Activated CD4-positive, alpha-beta T cell treated with anti-CD3 and anti-CD28 coated beads, Interleukin-2, amount 10 ng/mL, durations not matched to agents 7 days and 5 days (primary cell): ENCODE results near the gene NUCKS1. TPM values are rescaled to one million over a fixed set of nuclear protein-coding genes. Genes with fewer than 3 reads are reported as not detected.

ENCODE experiments used
- CTCF ChIA-PET: fragments of 350-600 bp; sonication (Branson Sonifier 250); formaldehyde crosslinking; loops from one replicate; lab custom pipeline; 2021; ENCODE audit warnings: antibody characterized with exemption; lab: Charles Lee
- POLR2A ChIA-PET: fragments of 350-600 bp; sonication (Branson Sonifier 250); formaldehyde crosslinking; loops from one replicate; lab custom pipeline; 2021; ENCODE audit warnings: antibody characterized with exemption; lab: Charles Lee
- DNase-seq: peaks from one replicate; pipeline ENCODE4 v3.0.0-alpha.2; 2020
- H3K27ac Mint-ChIP-seq: one replicate; pipeline ENCODE4 v1.8.0; 2021; ENCODE audit warnings: mild to moderate bottlenecking, moderate library complexity, mixed read lengths
- H3K27me3 Mint-ChIP-seq: one replicate; pipeline ENCODE4 v1.8.0; 2021; ENCODE audit warnings: mixed read lengths
- H3K36me3 Mint-ChIP-seq: one replicate; pipeline ENCODE4 v1.8.0; 2021; ENCODE audit warnings: low read depth, mixed read lengths
- H3K4me1 Mint-ChIP-seq: one replicate; pipeline ENCODE4 v1.8.0; 2021; ENCODE audit warnings: mixed read lengths
- H3K4me3 Mint-ChIP-seq: one replicate; pipeline ENCODE4 v1.8.0; 2021; ENCODE audit warnings: mild to moderate bottlenecking, moderate library complexity, mixed read lengths
- H3K9me3 Mint-ChIP-seq: one replicate; pipeline ENCODE4 v1.8.0; 2021; ENCODE audit warnings: mixed read lengths
- total RNA-seq, 2 experiments: library from RNA; stranded (reverse); gene quantifications; one replicate each; pipeline ENCODE4 v1.2.3, GENCODE V29; 2021

The NUCKS1 gene
- total RNA-seq: 100 to 1,000 TPM; 218 TPM

DNA sequence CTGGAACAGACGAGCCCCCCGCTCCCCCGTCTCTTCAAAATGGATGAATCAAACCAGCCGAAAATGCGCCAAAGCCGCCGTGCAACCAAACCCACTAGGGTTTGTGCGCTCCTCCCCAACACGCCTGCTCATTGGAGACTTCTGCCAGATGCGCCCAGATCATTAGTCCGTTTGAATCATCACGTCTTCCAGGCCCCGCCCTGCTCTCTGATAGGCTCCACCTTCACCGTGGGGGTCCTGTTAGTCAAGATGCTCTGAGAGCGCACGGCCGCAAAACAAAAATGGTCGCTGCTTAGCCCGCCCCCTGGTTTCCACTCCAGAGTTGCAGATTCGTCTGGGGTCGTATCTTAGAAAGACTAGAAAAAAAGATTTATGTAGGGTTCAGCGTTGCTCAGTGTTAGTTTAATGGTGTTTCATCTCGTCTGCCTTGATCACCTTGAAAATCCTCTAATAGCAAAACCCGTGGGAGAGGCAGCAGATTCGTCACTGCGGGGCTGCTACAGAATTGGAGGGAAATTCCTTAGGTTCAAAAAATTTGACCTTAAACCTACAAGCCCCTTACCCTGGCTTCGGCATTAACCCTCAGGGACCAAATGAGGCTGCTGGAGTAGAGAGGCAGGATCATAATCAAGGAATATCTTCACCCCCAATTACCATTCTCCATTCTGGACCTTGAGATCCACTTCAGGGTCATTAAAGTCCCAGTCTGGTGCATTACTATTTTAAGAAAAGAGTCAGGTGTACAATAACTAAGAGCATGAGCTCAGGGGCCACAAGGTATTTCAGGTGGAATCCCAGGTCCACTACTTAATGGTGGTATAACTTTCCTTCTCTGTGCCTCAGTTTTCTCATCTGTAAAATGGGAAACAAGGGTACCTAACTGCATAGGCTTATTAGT is at the start of gene NUCKS1:
TSS of gene NUCKS1 (minus strand) at position 45 of the 898 bp plus-strand sequence. CDS start 209 bp downstream, outside the sequence.
- ChIA-PET POLR2A (no interaction called here), CTCF (no interaction called here)
- Mint-ChIP-seq H3K27me3 (no peaks in the 10 kb centered on the region), H3K27ac (peak within 1 kb of the TSS; percentile 98), H3K4me3 (peak within 1 kb of the TSS; percentile 92), H3K9me3 (no peaks in the 10 kb centered on the region), H3K4me1 (peaks cover 36% of the 10 kb centered on the region), H3K36me3 (peaks cover 23% of the 10 kb centered on the region)
- DNase-seq: peak; percentile 98

DNA sequence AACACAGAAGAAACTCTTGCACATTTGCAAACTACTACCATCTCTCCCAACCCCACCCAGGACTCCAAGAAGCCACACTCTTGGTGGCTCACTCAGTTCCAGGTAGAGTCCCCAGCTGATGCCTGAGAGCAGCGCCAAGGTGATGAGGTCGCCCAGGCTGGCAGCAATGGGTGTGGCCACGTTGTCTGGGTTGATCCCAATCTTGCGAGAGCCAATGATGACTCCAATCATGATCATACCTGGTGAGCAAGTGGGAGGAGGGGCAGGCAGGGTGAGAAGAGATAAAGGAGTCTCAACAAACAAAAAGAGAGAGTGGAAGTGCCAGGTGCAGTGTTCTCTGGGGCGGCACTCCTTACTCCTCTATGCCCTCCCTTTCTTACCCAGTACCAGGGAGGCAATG is 48.6 kb upstream of the NUCKS1 start:
- POLR2A ChIA-PET: no interaction called here

GRCh38 chr1:205797168-205797567 is 47.2 kb upstream of the NUCKS1 start:
- no peaks in the 10 kb centered on the region for H3K27me3 Mint-ChIP-seq
- DNase-seq: no peak
- peaks cover 2% of the 10 kb centered on the region for H3K36me3 Mint-ChIP-seq
- H3K9me3 Mint-ChIP-seq: no peaks in the 10 kb centered on the region
- ChIA-PET CTCF (interaction anchor here (0.8 to 1.5 kb wide), 4 partner anchors 10 to 138 kb away, joined by 3 to 5 read pairs (median 4); no protein-coding TSS in a partner anchor), POLR2A (no interaction called here)
- no peak overlapping the region for H3K27ac Mint-ChIP-seq
- H3K4me1 Mint-ChIP-seq: peaks cover 4% of the 10 kb centered on the region
- H3K4me3 Mint-ChIP-seq: no peak overlapping the region

More for the DNA sequence above, 48.6 kb upstream of the NUCKS1 start:
- DNase-seq: no peak
- CTCF ChIA-PET: no interaction called here
- H3K27ac Mint-ChIP-seq: no peak overlapping the region
- H3K4me1 Mint-ChIP-seq: peaks cover 4% of the 10 kb centered on the region
- no peak overlapping the region for H3K4me3 Mint-ChIP-seq
- H3K36me3 Mint-ChIP-seq: peaks cover 2% of the 10 kb centered on the region
- no peaks in the 10 kb centered on the region for H3K9me3 Mint-ChIP-seq
- H3K27me3 Mint-ChIP-seq: no peaks in the 10 kb centered on the region

DNA sequence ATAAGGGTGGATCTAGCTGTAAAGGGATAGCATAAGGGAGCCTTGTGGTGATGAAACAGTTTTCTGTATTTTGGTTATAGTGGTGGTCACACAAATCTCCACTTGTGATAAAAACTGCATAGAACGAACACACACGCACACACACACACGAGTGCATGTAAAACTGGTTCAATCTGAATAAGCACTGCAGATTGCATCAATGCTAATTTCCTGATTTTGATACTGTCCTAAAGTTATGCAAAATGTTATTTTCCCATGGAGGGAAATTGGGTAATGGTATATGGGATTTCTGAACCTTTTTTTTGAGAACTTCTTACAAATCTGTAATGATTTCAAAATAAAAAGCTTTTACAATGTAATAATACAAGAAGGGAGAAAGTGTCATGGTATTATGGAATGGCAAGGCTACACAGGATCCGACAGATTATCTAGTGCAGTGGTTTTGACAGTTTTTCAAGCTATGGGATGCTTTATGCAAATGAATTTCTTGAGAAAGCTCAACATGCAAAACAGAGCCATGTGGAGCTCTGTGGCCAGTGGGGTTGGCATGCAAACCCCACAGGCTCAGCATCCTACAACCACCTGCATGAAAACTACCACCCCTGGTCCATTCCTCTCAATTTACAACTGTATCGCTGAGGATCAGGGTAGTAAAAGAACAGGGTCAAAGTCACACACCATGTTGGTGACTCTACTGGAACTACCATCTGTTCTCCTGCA is 44.2 kb upstream of the NUCKS1 start:
- DNase-seq: no peak
- Mint-ChIP-seq H3K27ac (no peak overlapping the region), H3K4me1 (peaks cover 5% of the 10 kb centered on the region), H3K27me3 (no peaks in the 10 kb centered on the region), H3K36me3 (no peaks in the 10 kb centered on the region), H3K4me3 (no peak overlapping the region), H3K9me3 (no peaks in the 10 kb centered on the region)
- CTCF ChIA-PET: interaction anchor here (1.2 to 3.3 kb wide), 5 partner anchors 7 to 183 kb away, joined by 3 to 29 read pairs (median 7); no protein-coding TSS in a partner anchor
- POLR2A ChIA-PET: no interaction called here

DNA sequence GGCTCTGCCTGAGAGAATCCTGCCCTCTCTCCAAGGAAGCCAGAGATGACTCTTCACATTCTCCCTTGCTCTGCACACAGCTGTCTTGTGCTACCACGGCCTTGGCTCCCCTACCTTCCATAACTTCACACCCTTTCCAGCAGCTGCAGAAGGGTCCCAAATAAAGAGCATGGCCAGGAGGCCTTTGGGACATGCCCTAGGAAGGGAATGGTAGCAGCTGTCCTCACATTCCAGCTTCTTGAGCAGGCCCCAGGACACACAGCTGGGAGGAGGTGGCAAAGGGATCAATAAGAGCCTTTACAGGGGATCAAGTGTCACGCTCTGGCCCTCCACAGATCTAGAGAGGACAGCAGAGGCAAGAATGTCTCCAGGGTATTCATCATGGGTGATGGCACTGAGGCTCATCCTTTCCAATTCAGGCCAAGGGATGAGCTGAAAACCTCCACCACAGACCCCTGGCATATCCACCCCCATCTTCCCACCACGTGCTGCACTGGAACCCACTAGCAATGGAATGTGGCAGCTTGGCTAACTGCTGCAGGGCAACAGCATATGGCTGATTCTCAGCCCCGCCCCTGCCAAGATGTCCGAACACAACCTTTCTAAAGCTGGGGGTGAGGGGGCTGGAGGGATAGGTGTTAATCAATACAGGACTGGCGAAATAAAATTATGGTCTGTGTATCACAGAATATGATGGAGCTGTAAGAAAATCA is 43.1 kb upstream of the NUCKS1 start:
- H3K4me3 Mint-ChIP-seq: no peak overlapping the region

DNA sequence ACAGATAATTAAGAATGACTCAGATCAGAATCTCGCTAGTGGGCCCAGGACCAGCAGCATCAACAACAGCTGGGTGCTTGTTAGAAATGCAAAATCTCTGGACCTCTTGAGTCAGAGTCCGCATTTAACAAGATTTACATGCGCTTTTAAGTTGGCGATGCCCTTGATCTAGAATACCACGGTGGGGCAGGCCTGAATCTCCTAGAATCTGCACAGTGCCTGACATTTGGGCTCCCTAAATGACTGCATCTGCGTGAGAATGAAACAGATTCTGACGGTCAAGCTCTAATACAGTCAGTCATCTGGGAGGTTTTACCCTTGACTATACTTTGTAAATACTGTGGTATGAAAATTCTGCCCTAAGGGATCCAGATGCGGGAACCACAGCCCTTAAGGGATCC is 42.5 kb upstream of the NUCKS1 start:
- H3K4me1 Mint-ChIP-seq: peaks cover 1% of the 10 kb centered on the region
- no peaks in the 10 kb centered on the region for H3K36me3 Mint-ChIP-seq
- POLR2A ChIA-PET: no interaction called here
- CTCF ChIA-PET: interaction anchor here (1.2 to 3.3 kb wide), 7 partner anchors 9 to 185 kb away, joined by 3 to 29 read pairs (median 5); partner anchors contain the start of gene RAB29
- no peak overlapping the region for H3K27ac Mint-ChIP-seq
- H3K27me3 Mint-ChIP-seq: no peaks in the 10 kb centered on the region
- no peak for DNase-seq
- no peaks in the 10 kb centered on the region for H3K9me3 Mint-ChIP-seq
- H3K4me3 Mint-ChIP-seq: no peak overlapping the region

More for the DNA sequence above, 43.1 kb upstream of the NUCKS1 start:
- ChIA-PET CTCF (interaction anchor here (1.2 to 3.3 kb wide), 5 partner anchors 8 to 184 kb away, joined by 3 to 29 read pairs (median 6); partner anchors contain the start of gene RAB29), POLR2A (no interaction called here)
- Mint-ChIP-seq H3K9me3 (no peaks in the 10 kb centered on the region), H3K27ac (no peak overlapping the region), H3K27me3 (no peaks in the 10 kb centered on the region), H3K36me3 (no peaks in the 10 kb centered on the region), H3K4me1 (peaks cover 1% of the 10 kb centered on the region)
- no peak for DNase-seq

- Mint-ChIP-seq H3K4me3 (no peak overlapping the region), H3K4me1 (peaks cover 1% of the 10 kb centered on the region), H3K36me3 (no peaks in the 10 kb centered on the region), H3K27ac (no peak overlapping the region), H3K27me3 (no peaks in the 10 kb centered on the region), H3K9me3 (no peaks in the 10 kb centered on the region)
- POLR2A ChIA-PET: no interaction called here
- DNase-seq: peak; percentile 74
- CTCF ChIA-PET: interaction anchor here (0.9 to 3.3 kb wide), 8 partner anchors 13 to 344 kb away, joined by 3 to 29 read pairs (median 4); partner anchors contain the start of gene RAB29
Measured at GRCh38 chr1:205791568-205792180, 41.7 kb upstream of the NUCKS1 start.

DNA sequence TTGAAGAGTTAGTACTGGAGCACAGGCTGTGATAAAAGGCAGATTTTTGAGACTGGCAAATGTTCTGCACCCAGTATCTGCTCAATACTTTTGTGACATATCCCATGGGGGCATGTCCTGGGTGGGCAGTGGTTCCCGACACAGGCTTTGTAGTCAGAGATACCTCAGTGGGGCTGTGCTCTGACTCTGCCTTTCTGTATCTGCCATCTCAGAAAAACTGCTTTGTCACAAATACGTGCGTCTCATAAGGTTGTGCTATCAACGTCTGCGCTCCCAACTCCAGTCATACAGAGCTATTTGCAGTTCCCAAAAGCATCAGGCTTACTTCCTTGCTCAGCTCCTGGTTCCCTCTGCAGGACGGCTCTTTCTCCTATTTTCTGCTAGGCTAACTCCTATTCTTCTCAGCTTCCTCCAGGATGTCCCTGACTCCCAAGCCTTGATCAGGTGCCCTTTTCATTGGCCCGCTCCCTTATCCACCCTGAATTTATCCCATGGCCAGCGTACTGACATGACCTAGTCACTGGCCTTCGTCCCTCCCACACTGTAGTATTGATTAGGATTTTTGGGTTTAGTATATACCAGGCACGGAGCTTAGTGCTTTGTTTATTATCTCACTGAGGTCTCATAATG is 37.4 kb upstream of the NUCKS1 start:
- Mint-ChIP-seq H3K27ac (no peak overlapping the region), H3K4me3 (no peak overlapping the region), H3K27me3 (no peaks in the 10 kb centered on the region), H3K9me3 (no peaks in the 10 kb centered on the region), H3K4me1 (peaks cover 13% of the 10 kb centered on the region), H3K36me3 (no peaks in the 10 kb centered on the region)
- no peak for DNase-seq
- ChIA-PET CTCF (interaction anchor here (1.0 to 1.2 kb wide), 3 partner anchors 15 to 93 kb away, joined by 3 to 4 read pairs (median 3); no protein-coding TSS in a partner anchor), POLR2A (no interaction called here)

- DNase-seq: no peak
- ChIA-PET CTCF (interaction anchor here (0.9 to 2.0 kb wide), 2 partner anchors 15 to 19 kb away, joined by 3 to 5 read pairs; no protein-coding TSS in a partner anchor), POLR2A (interaction anchor here (0.5 kb wide), 1 partner anchor 73 kb away, joined by 4 read pairs; no protein-coding TSS in a partner anchor)
- Mint-ChIP-seq H3K36me3 (no peaks in the 10 kb centered on the region), H3K27me3 (no peaks in the 10 kb centered on the region), H3K9me3 (no peaks in the 10 kb centered on the region), H3K4me1 (peaks cover 15% of the 10 kb centered on the region), H3K4me3 (no peak overlapping the region), H3K27ac (no peak overlapping the region)
Measured at GRCh38 chr1:205786601-205787000, 36.6 kb upstream of the NUCKS1 start.

DNA sequence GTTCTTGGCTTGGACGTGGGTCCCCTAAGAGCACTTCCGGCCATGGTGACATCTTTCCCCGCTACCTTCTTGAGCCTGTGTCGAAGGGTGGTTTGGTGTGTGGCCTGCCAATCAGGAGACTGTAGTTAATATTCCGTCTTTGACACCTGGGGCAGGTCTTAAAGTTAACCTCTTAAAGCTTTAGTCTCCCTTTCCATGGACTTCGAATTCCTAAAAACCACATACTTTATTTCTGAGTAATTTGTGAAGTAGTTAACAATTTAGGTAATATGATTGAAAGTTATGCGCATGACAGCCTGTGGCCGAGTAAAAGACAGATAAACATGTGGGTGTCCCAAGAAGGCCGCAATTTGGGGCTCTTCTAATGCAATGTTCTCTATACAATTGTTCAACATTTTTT is 35.5 kb upstream of the NUCKS1 start:
- no peaks in the 10 kb centered on the region for H3K36me3 Mint-ChIP-seq
- POLR2A ChIA-PET: no interaction called here

DNA sequence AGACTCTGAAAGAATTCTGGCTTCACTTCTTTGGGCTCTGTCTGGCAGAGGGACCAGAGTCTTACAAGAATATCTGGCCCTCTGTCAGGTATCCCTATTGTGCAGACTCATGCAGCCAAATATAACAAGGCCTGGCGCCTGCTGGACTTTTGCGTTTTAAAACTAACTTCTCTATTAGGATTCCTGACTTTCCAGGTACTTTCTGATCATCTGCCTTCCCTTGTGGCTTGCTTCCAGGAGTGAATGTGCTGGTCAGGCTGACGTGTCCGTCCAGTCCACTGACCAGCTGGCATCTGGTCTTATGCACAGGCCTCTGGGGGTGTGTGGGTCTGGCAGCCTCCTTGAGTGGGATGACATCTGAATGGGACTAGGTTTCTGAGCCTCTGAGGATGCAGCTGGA is 33.9 kb upstream of the NUCKS1 start:
- no peaks in the 10 kb centered on the region for H3K36me3 Mint-ChIP-seq
- H3K4me3 Mint-ChIP-seq: no peak overlapping the region
- peaks cover 17% of the 10 kb centered on the region for H3K4me1 Mint-ChIP-seq
- no peaks in the 10 kb centered on the region for H3K9me3 Mint-ChIP-seq
- no peak for DNase-seq
- CTCF ChIA-PET: interaction anchor here (0.6 to 1.9 kb wide), 2 partner anchors 77 to 125 kb away, joined by 3 to 8 read pairs; no protein-coding TSS in a partner anchor
- peak overlapping the region; percentile 57 for H3K27ac Mint-ChIP-seq
- H3K27me3 Mint-ChIP-seq: no peaks in the 10 kb centered on the region
- POLR2A ChIA-PET: no interaction called here

More for the DNA sequence above, 35.5 kb upstream of the NUCKS1 start:
- no peak overlapping the region for H3K4me3 Mint-ChIP-seq
- no peak for DNase-seq
- H3K4me1 Mint-ChIP-seq: peaks cover 17% of the 10 kb centered on the region
- H3K27me3 Mint-ChIP-seq: no peaks in the 10 kb centered on the region
- H3K27ac Mint-ChIP-seq: no peak overlapping the region
- no peaks in the 10 kb centered on the region for H3K9me3 Mint-ChIP-seq
- CTCF ChIA-PET: interaction anchor here (0.6 to 2.0 kb wide), 5 partner anchors 11 to 134 kb away, joined by 3 to 5 read pairs (median 3); no protein-coding TSS in a partner anchor
